ENCODE data around the gene NBPF4. TPM values are rescaled to one million over a fixed set of nuclear protein-coding genes. Genes with fewer than 3 reads are reported as not detected.

NBPF4 gene
- total and polyA plus RNA-seq, 10 of the 15 experiments (the other 5 are each of a cell fraction or from before 2014, with no cell fraction given) = not detected

- FAIRE-seq (no peak), ATAC-seq (no peak), DNase-seq (ENCODE audit: low read depth, low spot score) (no peak)
- H3K4me3 ChIP-seq = no peak overlapping the region
- no peaks in the 10 kb centered on the region for H3K4me1 ChIP-seq (ENCODE audit: control insufficient read depth, insufficient read depth, low read length)
- ChIA-PET POLR2A (interaction anchor here (0.6 to 0.9 kb wide), 4 partner anchors 8 to 831 kb away, joined by 3 to 4 read pairs (median 4); partner anchors contain the start of gene EEIG2), CTCF (interaction anchor here (0.6 to 3.3 kb wide), 4 partner anchors 15 to 420 kb away, joined by 3 to 21 read pairs (median 4); no protein-coding TSS in a partner anchor), RAD21 (ENCODE audit: unreplicated experiment) (no interaction called here), SMC1A (ENCODE audit: uncharacterized antibody, unreplicated experiment) (interaction anchor here (1.9 to 2.8 kb wide), 2 partner anchors 20 to 76 kb away, joined by 11 to 14 read pairs; no protein-coding TSS in a partner anchor)
- BruUV-seq (replicated peaks) = no TSS peak
- H3K36me3 ChIP-seq (ENCODE audit: control insufficient read depth in 2 of 2, insufficient read depth in 2 of 2, low read length in 1 of 2) = no peaks in the 10 kb centered on the region
- 83% methylated on average over 5 of the region's 5 CpGs for WGBS (ENCODE audit: insufficient coverage, insufficient replicate concordance, low lambda C conversion rate, missing lambda C conversion rate)
- no peaks in the 10 kb centered on the region; the same call in 2 of the 3 replicates for H3K9me3 ChIP-seq (replicated peaks; ENCODE audit: control insufficient read depth, insufficient read depth, low read length)
- H2AFZ ChIP-seq (ENCODE audit: control insufficient read depth, low read depth, low read length) = no peak overlapping the region
- H4K20me1 ChIP-seq (ENCODE audit: control insufficient read depth, insufficient read depth) = no peaks in the 10 kb centered on the region
- H3K4me2 ChIP-seq (ENCODE audit: control insufficient read depth, insufficient read depth) = no peak overlapping the region
- H3K27ac ChIP-seq (ENCODE audit: control insufficient read depth, insufficient read depth) = no peak overlapping the region
- no peak overlapping the region for H3K9ac ChIP-seq (ENCODE audit: control insufficient read depth, insufficient read depth, low read length)
- no peaks in the 10 kb centered on the region for H3K79me2 ChIP-seq (ENCODE audit: control insufficient read depth, insufficient read depth, low read length)
- TF ChIP-seq RFX5 (IDR thresholded peaks at IDR 0.05; ENCODE audit: low read depth, low read length) (no peak), JUND (IDR thresholded peaks at IDR 0.05; ENCODE audit: low read depth, low read length) (no peak)
- TF ChIP-seq, protein P1, sequence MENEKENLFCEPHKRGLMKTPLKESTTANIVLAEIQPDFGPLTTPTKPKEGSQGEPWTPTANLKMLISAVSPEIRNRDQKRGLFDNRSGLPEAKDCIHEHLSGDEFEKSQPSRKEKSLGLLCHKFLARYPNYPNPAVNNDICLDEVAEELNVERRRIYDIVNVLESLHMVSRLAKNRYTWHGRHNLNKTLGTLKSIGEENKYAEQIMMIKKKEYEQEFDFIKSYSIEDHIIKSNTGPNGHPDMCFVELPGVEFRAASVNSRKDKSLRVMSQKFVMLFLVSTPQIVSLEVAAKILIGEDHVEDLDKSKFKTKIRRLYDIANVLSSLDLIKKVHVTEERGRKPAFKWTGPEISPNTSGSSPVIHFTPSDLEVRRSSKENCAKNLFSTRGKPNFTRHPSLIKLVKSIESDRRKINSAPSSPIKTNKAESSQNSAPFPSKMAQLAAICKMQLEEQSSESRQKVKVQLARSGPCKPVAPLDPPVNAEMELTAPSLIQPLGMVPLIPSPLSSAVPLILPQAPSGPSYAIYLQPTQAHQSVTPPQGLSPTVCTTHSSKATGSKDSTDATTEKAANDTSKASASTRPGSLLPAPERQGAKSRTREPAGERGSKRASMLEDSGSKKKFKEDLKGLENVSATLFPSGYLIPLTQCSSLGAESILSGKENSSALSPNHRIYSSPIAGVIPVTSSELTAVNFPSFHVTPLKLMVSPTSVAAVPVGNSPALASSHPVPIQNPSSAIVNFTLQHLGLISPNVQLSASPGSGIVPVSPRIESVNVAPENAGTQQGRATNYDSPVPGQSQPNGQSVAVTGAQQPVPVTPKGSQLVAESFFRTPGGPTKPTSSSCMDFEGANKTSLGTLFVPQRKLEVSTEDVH (IDR thresholded peaks at IDR 0.05; ENCODE audit: low read depth, partially characterized antibody) = no peak
- H3K27me3 ChIP-seq (replicated peaks in 1 of 2; ENCODE audit: control insufficient read depth in 2 of 2, insufficient read depth in 2 of 2, low read length in 1 of 2) = peaks cover 0 to 7% of the 10 kb centered on the region in 2 experiments; a peak in 2 of 4 replicates
- intact Hi-C loops (cut with micrococcal nuclease; ENCODE audit: unreplicated experiment) (no loop called here), in situ Hi-C loops (cut with MboI) (loop anchor here (10.0 kb wide), 1 partner anchor 363 kb away; the partner anchor contains the start of gene EEIG2)
Observed at GRCh38 chr1:108201687-108202086, 42.2 kb downstream of the NBPF4 start.
